ENCODE results near the gene MARCHF2.

DNA sequence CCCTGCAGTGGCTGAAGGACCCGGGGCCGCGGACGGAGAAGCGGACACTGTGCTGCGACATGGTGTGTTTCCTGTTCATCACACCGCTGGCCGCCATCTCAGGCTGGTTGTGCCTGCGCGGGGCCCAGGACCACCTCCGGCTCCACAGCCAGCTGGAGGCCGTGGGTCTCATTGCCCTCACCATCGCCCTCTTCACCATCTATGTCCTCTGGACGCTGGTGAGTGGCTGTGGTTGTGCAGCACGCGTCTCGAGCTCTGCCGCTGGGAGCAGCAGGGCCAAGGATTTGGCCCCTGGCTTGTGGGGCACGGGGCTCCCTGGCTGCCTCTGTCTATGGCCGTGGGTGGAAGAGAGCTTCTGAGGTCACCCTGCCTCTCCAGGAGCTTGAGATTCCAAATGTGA lies 17.5 kb downstream of the MARCHF2 start:
- TF ChIP-seq, protein P1, sequence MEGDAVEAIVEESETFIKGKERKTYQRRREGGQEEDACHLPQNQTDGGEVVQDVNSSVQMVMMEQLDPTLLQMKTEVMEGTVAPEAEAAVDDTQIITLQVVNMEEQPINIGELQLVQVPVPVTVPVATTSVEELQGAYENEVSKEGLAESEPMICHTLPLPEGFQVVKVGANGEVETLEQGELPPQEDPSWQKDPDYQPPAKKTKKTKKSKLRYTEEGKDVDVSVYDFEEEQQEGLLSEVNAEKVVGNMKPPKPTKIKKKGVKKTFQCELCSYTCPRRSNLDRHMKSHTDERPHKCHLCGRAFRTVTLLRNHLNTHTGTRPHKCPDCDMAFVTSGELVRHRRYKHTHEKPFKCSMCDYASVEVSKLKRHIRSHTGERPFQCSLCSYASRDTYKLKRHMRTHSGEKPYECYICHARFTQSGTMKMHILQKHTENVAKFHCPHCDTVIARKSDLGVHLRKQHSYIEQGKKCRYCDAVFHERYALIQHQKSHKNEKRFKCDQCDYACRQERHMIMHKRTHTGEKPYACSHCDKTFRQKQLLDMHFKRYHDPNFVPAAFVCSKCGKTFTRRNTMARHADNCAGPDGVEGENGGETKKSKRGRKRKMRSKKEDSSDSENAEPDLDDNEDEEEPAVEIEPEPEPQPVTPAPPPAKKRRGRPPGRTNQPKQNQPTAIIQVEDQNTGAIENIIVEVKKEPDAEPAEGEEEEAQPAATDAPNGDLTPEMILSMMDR (IDR thresholded peaks at IDR 0.05): no peak
- no peak for TF ChIP-seq NR2C2 (CRISPR knock-in tag; IDR thresholded peaks at IDR 0.05)
- TF ChIP-seq, protein P2, sequence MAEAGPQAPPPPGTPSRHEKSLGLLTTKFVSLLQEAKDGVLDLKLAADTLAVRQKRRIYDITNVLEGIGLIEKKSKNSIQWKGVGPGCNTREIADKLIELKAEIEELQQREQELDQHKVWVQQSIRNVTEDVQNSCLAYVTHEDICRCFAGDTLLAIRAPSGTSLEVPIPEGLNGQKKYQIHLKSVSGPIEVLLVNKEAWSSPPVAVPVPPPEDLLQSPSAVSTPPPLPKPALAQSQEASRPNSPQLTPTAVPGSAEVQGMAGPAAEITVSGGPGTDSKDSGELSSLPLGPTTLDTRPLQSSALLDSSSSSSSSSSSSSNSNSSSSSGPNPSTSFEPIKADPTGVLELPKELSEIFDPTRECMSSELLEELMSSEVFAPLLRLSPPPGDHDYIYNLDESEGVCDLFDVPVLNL (CRISPR knock-in tag; IDR thresholded peaks at IDR 0.05; ENCODE audit: borderline replicate concordance, low read depth): no peak

Data from WTC11 (cell line).